Measurements from ENCODE around the gene CNDP2. TPM values are rescaled to one million over a fixed set of nuclear protein-coding genes. Genes with fewer than 3 reads are reported as not detected.

CNDP2 gene
- total RNA-seq, 1 donor: 38.0 TPM

- no peak for TF ChIP-seq CTCF (IDR thresholded peaks at IDR 0.05; ENCODE audit: insufficient read depth, low read length)
- peak; percentile 6 for DNase-seq (ENCODE audit: low read depth)
- no peak overlapping the region for H3K4me3 ChIP-seq (ENCODE audit: low read depth, low read length)
Measured at GRCh38 chr18:74540652-74541421, 44.7 kb downstream of the CNDP2 start.

- DNase-seq (ENCODE audit: low read depth): no peak
- no peak for TF ChIP-seq CTCF (IDR thresholded peaks at IDR 0.05; ENCODE audit: insufficient read depth, low read length)
- H3K4me3 ChIP-seq (ENCODE audit: low read depth, low read length): no peak overlapping the region
Measured at GRCh38 chr18:74541703-74542555, 45.8 kb downstream of the CNDP2 start.

GRCh38 chr18:74544898-74545297 is 48.7 kb downstream of the CNDP2 start:
- TF ChIP-seq CTCF (IDR thresholded peaks at IDR 0.05; ENCODE audit: insufficient read depth, low read length): no peak
- no peak overlapping the region for H3K4me3 ChIP-seq (ENCODE audit: low read depth, low read length)
- no peak for DNase-seq (ENCODE audit: low read depth)

GRCh38 chr18:74546007-74546406 is 49.8 kb downstream of the CNDP2 start:
- DNase-seq (ENCODE audit: low read depth): no peak
- H3K4me3 ChIP-seq (ENCODE audit: low read depth, low read length): no peak overlapping the region
- no peak for TF ChIP-seq CTCF (IDR thresholded peaks at IDR 0.05; ENCODE audit: insufficient read depth, low read length)

- DNase-seq (ENCODE audit: low read depth): peak; percentile 94
- no peak for TF ChIP-seq CTCF (IDR thresholded peaks at IDR 0.05; ENCODE audit: insufficient read depth, low read length)
- H3K4me3 ChIP-seq (ENCODE audit: low read depth, low read length): peak overlapping the region; percentile 33
Measured at GRCh38 chr18:74546751-74547530, 50.8 kb downstream of the CNDP2 start.

GRCh38 chr18:74547860-74548259 is 51.7 kb downstream of the CNDP2 start:
- DNase-seq (ENCODE audit: low read depth): no peak
- no peak for TF ChIP-seq CTCF (IDR thresholded peaks at IDR 0.05; ENCODE audit: insufficient read depth, low read length)

More at GRCh38 chr18:74547860-74548259, 51.7 kb downstream of the CNDP2 start:
- no peak overlapping the region for H3K4me3 ChIP-seq (ENCODE audit: low read depth, low read length)
